ENCODE data around the gene MKLN1. TPM values are rescaled to one million over a fixed set of nuclear protein-coding genes. Genes with fewer than 3 reads are reported as not detected.

Gene MKLN1
- 100 to 1,000 TPM in 1 of 3 donors, 10 to 100 TPM in 2; 78.1 to 113 (median 80.3) TPM for total RNA-seq

DNA sequence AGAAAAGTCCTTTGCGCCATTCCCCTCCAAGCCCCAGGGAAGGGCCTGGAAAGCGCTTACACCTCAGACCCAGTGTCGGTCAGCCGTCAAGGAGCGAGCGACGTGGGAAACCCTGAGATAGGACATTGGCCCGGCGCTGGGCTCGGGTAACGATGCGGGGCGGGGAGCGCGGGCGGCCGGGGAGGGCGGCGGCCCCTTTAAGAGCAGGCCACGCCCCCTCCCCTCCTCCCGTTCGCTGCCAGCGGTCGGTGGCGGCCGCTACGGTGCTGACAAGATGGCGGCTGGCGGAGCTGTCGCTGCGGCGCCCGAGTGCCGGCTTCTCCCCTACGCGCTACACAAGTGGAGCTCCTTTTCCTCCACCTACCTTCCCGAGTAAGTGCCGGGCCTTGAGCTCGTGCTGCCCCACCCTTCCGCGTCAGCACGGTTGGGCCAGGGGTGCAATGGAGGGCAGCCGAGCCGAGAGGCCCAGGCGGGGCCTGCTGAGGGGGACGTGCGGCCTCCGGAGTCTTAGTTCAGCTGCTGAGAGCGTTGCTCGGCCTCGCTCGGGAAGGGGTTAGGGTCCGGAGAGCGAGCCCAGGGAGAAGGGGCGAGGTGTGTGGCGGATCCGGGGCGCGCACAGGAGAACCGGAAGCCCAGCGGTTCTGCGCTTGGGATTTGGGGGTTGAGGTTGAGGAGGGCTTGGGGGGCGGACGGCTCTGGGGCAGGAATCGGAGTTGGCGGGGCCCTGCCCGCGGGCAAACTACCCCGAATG, at the start of gene MKLN1:
MKLN1 (plus strand) TSS at position 251 of the 751 bp plus-strand sequence; CDS start at position 275, 24 bp downstream.
- peak within 1 kb of the TSS; percentile 80 to 98 (median 94) for H3K4me3 ChIP-seq
- peak within 1 kb of the TSS; percentile 98 to 99 for H3K27ac ChIP-seq
- intact Hi-C loops (cut with DNase I; ENCODE audit: low total_unique reads): no loop called here
- peaks cover 0 to 5% of the 10 kb centered on the region in 2 donors for H3K4me1 ChIP-seq
- no peaks in the 10 kb centered on the region for H3K9me3 ChIP-seq
- no peaks in the 10 kb centered on the region for H3K36me3 ChIP-seq
- DNase-seq (ENCODE audit: low spot score in 2 of 2): peak; percentile 85 to 89
- no peaks in the 10 kb centered on the region for H3K27me3 ChIP-seq
- TF ChIP-seq POLR2AphosphoS5 (IDR thresholded peaks at IDR 0.05) (peak; percentile 87 to 93 (median 92)), POLR2A (IDR thresholded peaks at IDR 0.05) (peak; percentile 66)
- TF ChIP-seq, protein P1, sequence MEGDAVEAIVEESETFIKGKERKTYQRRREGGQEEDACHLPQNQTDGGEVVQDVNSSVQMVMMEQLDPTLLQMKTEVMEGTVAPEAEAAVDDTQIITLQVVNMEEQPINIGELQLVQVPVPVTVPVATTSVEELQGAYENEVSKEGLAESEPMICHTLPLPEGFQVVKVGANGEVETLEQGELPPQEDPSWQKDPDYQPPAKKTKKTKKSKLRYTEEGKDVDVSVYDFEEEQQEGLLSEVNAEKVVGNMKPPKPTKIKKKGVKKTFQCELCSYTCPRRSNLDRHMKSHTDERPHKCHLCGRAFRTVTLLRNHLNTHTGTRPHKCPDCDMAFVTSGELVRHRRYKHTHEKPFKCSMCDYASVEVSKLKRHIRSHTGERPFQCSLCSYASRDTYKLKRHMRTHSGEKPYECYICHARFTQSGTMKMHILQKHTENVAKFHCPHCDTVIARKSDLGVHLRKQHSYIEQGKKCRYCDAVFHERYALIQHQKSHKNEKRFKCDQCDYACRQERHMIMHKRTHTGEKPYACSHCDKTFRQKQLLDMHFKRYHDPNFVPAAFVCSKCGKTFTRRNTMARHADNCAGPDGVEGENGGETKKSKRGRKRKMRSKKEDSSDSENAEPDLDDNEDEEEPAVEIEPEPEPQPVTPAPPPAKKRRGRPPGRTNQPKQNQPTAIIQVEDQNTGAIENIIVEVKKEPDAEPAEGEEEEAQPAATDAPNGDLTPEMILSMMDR (IDR thresholded peaks at IDR 0.05): peak in 1 of 3 donors; percentile 9

DNA sequence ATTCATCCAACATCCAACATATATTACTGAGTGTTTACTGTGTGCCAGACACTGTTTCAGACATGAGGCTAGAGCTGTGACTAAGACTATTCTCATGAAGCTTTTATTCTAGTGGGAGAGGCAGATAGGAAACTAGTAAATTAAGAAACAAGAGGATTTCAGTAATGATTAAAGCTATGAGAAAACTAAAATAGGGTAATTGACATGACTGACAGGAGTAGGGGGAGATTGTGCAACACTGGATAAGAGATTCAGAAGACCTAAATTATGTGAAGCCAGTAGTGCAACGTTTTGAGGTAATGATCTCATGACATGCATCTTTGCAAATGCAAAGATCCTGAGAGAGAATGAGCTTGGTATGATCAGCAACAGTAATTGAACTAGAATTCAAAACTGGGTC, 48.6 kb upstream of the MKLN1 start:
- Histone ChIP-seq H3K27ac (no peak overlapping the region), H3K4me3 (no peak overlapping the region), H3K27me3 (no peaks in the 10 kb centered on the region), H3K9me3 (peaks cover 0 to 5% of the 10 kb centered on the region in 2 donors), H3K4me1 (no peaks in the 10 kb centered on the region), H3K36me3 (no peaks in the 10 kb centered on the region)
- no peak for TF ChIP-seq POLR2AphosphoS5 (IDR thresholded peaks at IDR 0.05)
- TF ChIP-seq POLR2A (IDR thresholded peaks at IDR 0.05): no peak
- TF ChIP-seq, protein P1 (IDR thresholded peaks at IDR 0.05): no peak
- intact Hi-C loops (cut with DNase I; ENCODE audit: low total_unique reads): no loop called here
- DNase-seq (ENCODE audit: low spot score in 2 of 2): no peak

- no peak for DNase-seq (ENCODE audit: low spot score in 2 of 2)
- intact Hi-C loops (cut with DNase I; ENCODE audit: low total_unique reads): no loop called here
These were observed 46.2 kb upstream of the MKLN1 start for GRCh38 chr7:131281266-131282048.

GRCh38 chr7:131284702-131285419, 42.8 kb upstream of the MKLN1 start:
- Histone ChIP-seq H3K36me3 (no peaks in the 10 kb centered on the region), H3K9me3 (peaks cover 0 to 5% of the 10 kb centered on the region in 2 donors), H3K27ac (peak overlapping the region; percentile 81 to 92), H3K4me1 (no peaks in the 10 kb centered on the region), H3K4me3 (peak overlapping the region in 1 of 3 donors; percentile 19), H3K27me3 (no peaks in the 10 kb centered on the region)
- peak; percentile 62 to 85 for DNase-seq (ENCODE audit: low spot score in 2 of 2)
- intact Hi-C loops (cut with DNase I; ENCODE audit: low total_unique reads): no loop called here
- no peak for TF ChIP-seq POLR2A (IDR thresholded peaks at IDR 0.05)
- TF ChIP-seq POLR2AphosphoS5 (IDR thresholded peaks at IDR 0.05): peak; percentile 38 to 68 (median 64)
- TF ChIP-seq, protein P1 (IDR thresholded peaks at IDR 0.05): no peak

More at GRCh38 chr7:131281266-131282048, 46.2 kb upstream of the MKLN1 start:
- no peaks in the 10 kb centered on the region for H3K36me3 ChIP-seq
- TF ChIP-seq POLR2AphosphoS5 (IDR thresholded peaks at IDR 0.05) (no peak), POLR2A (IDR thresholded peaks at IDR 0.05) (no peak)
- TF ChIP-seq, protein P1 (IDR thresholded peaks at IDR 0.05): no peak
- no peaks in the 10 kb centered on the region for H3K27me3 ChIP-seq
- peaks cover 0 to 5% of the 10 kb centered on the region in 2 donors for H3K9me3 ChIP-seq
- H3K27ac ChIP-seq: no peak overlapping the region
- H3K4me3 ChIP-seq: no peak overlapping the region
- H3K4me1 ChIP-seq: no peaks in the 10 kb centered on the region
